ENCODE results near the gene PGPEP1. TPM values are rescaled to one million over a fixed set of nuclear protein-coding genes. Genes with fewer than 3 reads are reported as not detected.

PGPEP1 gene
- total RNA-seq, result 6.6 and 14.5 TPM in 2 replicates

GRCh38 chr19:18340190-18340989, at the start of gene PGPEP1:
PGPEP1 (plus strand) TSS chr19:18340598; CDS start chr19:18340682, 84 bp downstream.

GRCh38 chr19:18322759-18323460, 17.5 kb upstream of the PGPEP1 start, which contains the start of gene LSM4:
LSM4 (minus strand) TSS chr19:18323076; CDS start chr19:18323020, 56 bp downstream.

GRCh38 chr19:18385675-18386542, 45.5 kb downstream of the PGPEP1 start, which contains the start of gene GDF15:
GDF15 (plus strand) TSS chr19:18386158; CDS start chr19:18386190, 32 bp downstream.

GRCh38 chr19:18397242-18398202, 57.1 kb downstream of the PGPEP1 start, which contains the start of gene LRRC25:
LRRC25 (minus strand) TSS chr19:18397622; CDS start chr19:18396963, 659 bp downstream.

GRCh38 chr19:18419195-18419698, 78.8 kb downstream of the PGPEP1 start, which contains the start of gene SSBP4:
SSBP4 (plus strand) TSS chr19:18419398; CDS start chr19:18419649, 251 bp downstream.

Other genes starting within 250 kb of the PGPEP1 start
- 3.9 and 4.8 TPM in 2 replicates for gene MAST3, start 242.8 kb upstream of the PGPEP1 start, total RNA-seq
- gene PIK3R2, start 187.4 kb upstream of the PGPEP1 start, total RNA-seq, result 55.4 and 60.7 TPM in 2 replicates
- gene IFI30, start 166.8 kb upstream of the PGPEP1 start, total RNA-seq, result 15.2 and 17.1 TPM in 2 replicates
- gene MPV17L2, start 147.4 kb upstream of the PGPEP1 start, total RNA-seq, result 19.3 and 28.0 TPM in 2 replicates
- 0.44 and 1.9 TPM in 2 replicates for gene RAB3A, start 136.6 kb upstream of the PGPEP1 start, total RNA-seq
- gene PDE4C, start 114.2 kb upstream of the PGPEP1 start, total RNA-seq, result not detected in 2 replicates
- gene IQCN, start 66.1 kb upstream of the PGPEP1 start, total RNA-seq, result 0.15 and 0.25 TPM in 2 replicates
- 120 and 130 TPM in 2 replicates for gene JUND, start 59.0 kb upstream of the PGPEP1 start, total RNA-seq
- 76.8 and 98.9 TPM in 2 replicates for gene LSM4, start 17.5 kb upstream of the PGPEP1 start, total RNA-seq
- gene GDF15, start 45.6 kb downstream of the PGPEP1 start, total RNA-seq, result 19.3 and 20.2 TPM in 2 replicates
- not detected in 2 replicates for gene LRRC25, start 57.0 kb downstream of the PGPEP1 start, total RNA-seq
- gene SSBP4, start 78.8 kb downstream of the PGPEP1 start, total RNA-seq, result 78.5 and 82.7 TPM in 2 replicates
- 16.5 and 19.8 TPM in 2 replicates for gene ISYNA1, start 97.5 kb downstream of the PGPEP1 start, total RNA-seq
- 10.3 and 11.9 TPM in 2 replicates for gene ELL, start 181.5 kb downstream of the PGPEP1 start, total RNA-seq
- 286 and 301 TPM in 2 replicates for gene FKBP8, start 203.0 kb downstream of the PGPEP1 start, total RNA-seq
- 75.0 and 87.0 TPM in 2 replicates for gene KXD1, start 217.3 kb downstream of the PGPEP1 start, total RNA-seq
- 663 and 704 TPM in 2 replicates for gene UBA52, start 231.3 kb downstream of the PGPEP1 start, total RNA-seq
- 89.2 and 105 TPM in 2 replicates for gene REX1BD, start 248.2 kb downstream of the PGPEP1 start, total RNA-seq